Suprapubic skin (tissue), 3 donors: Measurements from ENCODE around the gene ATL2.
A peak's percentile ranks its signal among the peaks of the same experiment; 100 is the strongest.

ENCODE experiments used
- CTCF ChIP-seq, 2 donors: fragments of 200-600 bp in 1 of 2; fragments of 450-650 bp in 1 of 2; sonication (generic) in 1 of 2; IDR thresholded peaks; one replicate each; pipeline ENCODE4 v1.5.1; 2016 to 2019; ENCODE audit warnings: antibody characterized with exemption in 2 of 2, mild to moderate bottlenecking in 1 of 2, moderate library complexity in 1 of 2
- EP300 ChIP-seq: sonication (generic); formaldehyde crosslinking; IDR thresholded peaks from one replicate; pipeline ENCODE4 v1.6.1; 2017; ENCODE audit warnings: antibody characterized with exemption
- POLR2A ChIP-seq, 2 donors: fragments of 450-650 bp; IDR thresholded peaks; one replicate each; pipeline ENCODE4 v1.6.1; 2017; ENCODE audit warnings: antibody characterized with exemption in 2 of 2, mild to moderate bottlenecking in 2 of 2, moderate library complexity in 2 of 2

GRCh38 chr2:38274286-38275276 lies 102.5 kb downstream of the ATL2 start:
- peak; percentile 35 to 90 for TF ChIP-seq CTCF (IDR thresholded peaks at IDR 0.05)
- no peak for TF ChIP-seq EP300
- no peak for TF ChIP-seq POLR2A (IDR thresholded peaks at IDR 0.05)
